A549 (cell line): ENCODE data around the gene NRDE2. TPM values are rescaled to one million over a fixed set of nuclear protein-coding genes. Genes with fewer than 3 reads are reported as not detected.

ENCODE experiments used
- ATAC-seq, 2 experiments: fragments of 200-7000 bp in 1 of 2; fragments of >200 bp in 1 of 2; cut with Nextera tagmentation in 1 of 2; cut with Tn5 transposase in 1 of 2; 3 replicates each; pipeline versions ENCODE4 v1.8.0 to v1.9.1; 2018 to 2020; ENCODE audit warnings: mild to moderate bottlenecking in 1 of 2, moderate library complexity in 1 of 2
- CTCF ChIA-PET: fragments of 300-600 bp; sonication (Branson Sonifier 250); formaldehyde crosslinking; extraction: SDS; loops from one replicate; lab custom pipeline; 2021; ENCODE audit warnings: antibody characterized with exemption, inconsistent platforms; lab: Yijun Ruan, JAX
- POLR2A ChIA-PET: fragments of 350-600 bp; formaldehyde crosslinking; extraction: SDS; loops from one replicate; lab custom pipeline; 2021; ENCODE audit warnings: antibody characterized with exemption, inconsistent platforms; lab: Yijun Ruan, JAX
- DNase-seq, 2 experiments: peaks; one replicate each; pipeline versions ENCODE4 v3.0.0 to v3.0.0-alpha.2; 2011 to 2016; ENCODE audit warnings: low read depth in 1 of 2, low spot score in 1 of 2
- FAIRE-seq: peaks from 2 replicates; lab custom pipeline; 2011; peaks lifted over from hg19 to GRCh38; lab: Jason Lieb, UNC
- H3K27ac ChIP-seq, 2 experiments: fragments of >200 bp; sonication (Bioruptor Twin); formaldehyde crosslinking; 3 replicates each; pipeline ENCODE4 v1.5.1; 2016 to 2017
- H3K4me1 ChIP-seq: fragments of >200 bp; sonication (Bioruptor Twin); formaldehyde crosslinking; 3 replicates; pipeline ENCODE4 v1.6.1; 2016
- H3K4me2 ChIP-seq: fragments of >200 bp; sonication (Bioruptor Twin); formaldehyde crosslinking; 3 replicates; pipeline ENCODE4 v1.6.1; 2016
- H3K4me3 ChIP-seq: fragments of >200 bp; sonication (Bioruptor Twin); formaldehyde crosslinking; 3 replicates; pipeline ENCODE4 v1.5.1; 2016
- H3K9me3 ChIP-seq: fragments of >200 bp; sonication (Bioruptor Twin); formaldehyde crosslinking; 3 replicates; pipeline ENCODE4 v1.6.1; 2016
- CBX2 ChIP-seq: fragments of 200-600 bp; sonication (generic); IDR thresholded peaks from 2 replicates; pipeline ENCODE4 v1.6.1; 2016; ENCODE audit warnings: low read depth, mild to moderate bottlenecking, borderline replicate concordance
- CEBPB ChIP-seq, 2 experiments: fragments of >200 bp in 1 of 2; sonication (Bioruptor Twin) in 1 of 2; formaldehyde crosslinking in 1 of 2; IDR thresholded peaks; 2 replicates each; pipeline ENCODE4 v1.6.1; 2012 to 2016
- CHD2 ChIP-seq: fragments of 150-350 bp; IDR thresholded peaks from 2 replicates; pipeline ENCODE4 v1.6.1; 2014; ENCODE audit warnings: low read length; ENCODE audit not compliant: partially characterized antibody
- CTCF ChIP-seq: fragments of >200 bp; sonication (Bioruptor Twin); formaldehyde crosslinking; IDR thresholded peaks from 3 replicates; pipeline ENCODE4 v1.5.1; 2016
- E2F6 ChIP-seq: IDR thresholded peaks from 2 replicates; pipeline ENCODE4 v1.6.1; 2012; ENCODE audit warnings: low read depth, borderline replicate concordance
- EHF ChIP-seq: fragments of 250-450 bp; sonication (Bioruptor Pico); IDR thresholded peaks from 2 replicates; pipeline ENCODE4 v1.5.0; 2020; ENCODE audit warnings: mild to moderate bottlenecking
- FOSL2 ChIP-seq, 2 experiments: fragments of 450-650 bp in 1 of 2; fragments of >200 bp in 1 of 2; sonication (Bioruptor Twin) in 1 of 2; formaldehyde crosslinking; IDR thresholded peaks; 2 replicates each; pipeline versions ENCODE4 v1.5.0 to v1.6.1; 2016 to 2020; ENCODE audit warnings: mild to moderate bottlenecking in 1 of 2, moderate library complexity in 1 of 2
- HES2 ChIP-seq: fragments of >200 bp; sonication (Bioruptor Twin); formaldehyde crosslinking; IDR thresholded peaks from 2 replicates; pipeline ENCODE4 v1.6.1; 2016
- HMGXB4 ChIP-seq: fragments of 250-450 bp; sonication (Bioruptor Pico); IDR thresholded peaks from 2 replicates; pipeline ENCODE4 v1.5.0; 2021; ENCODE audit warnings: mild to moderate bottlenecking, moderate library complexity, borderline replicate concordance
- JUNB ChIP-seq: fragments of >200 bp; sonication (Bioruptor Twin); formaldehyde crosslinking; IDR thresholded peaks from 2 replicates; pipeline ENCODE4 v1.6.1; 2016
- MAFK ChIP-seq: fragments of 450-650 bp; IDR thresholded peaks from 2 replicates; pipeline ENCODE4 v1.6.1; 2014; ENCODE audit not compliant: partially characterized antibody
- MAX ChIP-seq: IDR thresholded peaks from 2 replicates; pipeline ENCODE4 v1.6.1; 2012
- MAZ ChIP-seq: fragments of 150-350 bp; IDR thresholded peaks from 2 replicates; pipeline ENCODE4 v1.6.1; 2014; ENCODE audit warnings: antibody characterized with exemption, low read depth, low read length, borderline replicate concordance
- NFE2L2 ChIP-seq: fragments of 150-350 bp; conservative IDR thresholded peaks from 2 replicates; pipeline ENCODE4 v1.6.1; 2014; ENCODE audit warnings: low read length
- NPAS2 ChIP-seq: fragments of 250-450 bp; sonication (Bioruptor Pico); IDR thresholded peaks from 2 replicates; pipeline ENCODE4 v1.8.0; 2022; ENCODE audit warnings: mild to moderate bottlenecking, moderate library complexity, borderline replicate concordance
- PHF8 ChIP-seq: fragments of 200-600 bp; sonication (generic); IDR thresholded peaks from 2 replicates; pipeline ENCODE4 v1.6.1; 2016; ENCODE audit warnings: low read depth, mild to moderate bottlenecking, antibody characterized with exemption, moderate library complexity, borderline replicate concordance
- POLR2A ChIP-seq: IDR thresholded peaks from 2 replicates; pipeline ENCODE4 v1.6.1; 2012; ENCODE audit warnings: mild to moderate bottlenecking, low read length
- RAD21 ChIP-seq, 2 experiments: fragments of >200 bp in 1 of 2; sonication (Bioruptor Twin) in 1 of 2; formaldehyde crosslinking in 1 of 2; IDR thresholded peaks in 1 of 2; conservative IDR thresholded peaks in 1 of 2; 2 replicates in 1 of 2; 3 replicates in 1 of 2; pipeline ENCODE4 v1.6.1; 2012 to 2018; ENCODE audit warnings: inconsistent platforms in 1 of 2
- RARB ChIP-seq: fragments of 250-450 bp; sonication (Bioruptor Pico); IDR thresholded peaks from 2 replicates; pipeline ENCODE4 v1.8.0; 2021; ENCODE audit warnings: mild to moderate bottlenecking, moderate library complexity
- REST ChIP-seq: fragments of 200-600 bp; sonication (generic); IDR thresholded peaks from 2 replicates; pipeline ENCODE4 v1.6.1; 2016; ENCODE audit warnings: antibody characterized with exemption, mild to moderate bottlenecking, moderate library complexity
- SMC3 ChIP-seq: fragments of >200 bp; sonication (Bioruptor Twin); formaldehyde crosslinking; IDR thresholded peaks from 3 replicates; pipeline ENCODE4 v1.6.1; 2018; ENCODE audit warnings: inconsistent platforms
- TFCP2L1 ChIP-seq: fragments of 250-450 bp; sonication (Bioruptor Pico); IDR thresholded peaks from 2 replicates; pipeline ENCODE4 v1.5.0; 2021; ENCODE audit warnings: mild to moderate bottlenecking
- TP53 ChIP-seq: fragments of 250-450 bp; sonication (Bioruptor Pico); IDR thresholded peaks from 2 replicates; pipeline ENCODE4 v1.5.0; 2021; ENCODE audit warnings: mild to moderate bottlenecking, moderate library complexity
- ZC3H11A ChIP-seq: fragments of 450-650 bp; IDR thresholded peaks from 2 replicates; pipeline ENCODE4 v1.6.1; 2014; ENCODE audit warnings: antibody characterized with exemption, mild to moderate bottlenecking
- ZSCAN20 ChIP-seq: fragments of 250-450 bp; sonication (Bioruptor Pico); IDR thresholded peaks from 2 replicates; pipeline ENCODE4 v1.8.0; 2022; ENCODE audit warnings: mild to moderate bottlenecking, moderate library complexity
- WGBS: methylation state at CpG from one replicate; pipeline ENCODE4 v1.1.6; 2017; ENCODE audit errors: missing lambda C conversion rate; 5-methylcytosine and 5-hydroxymethylcytosine counted together
- polyA plus RNA-seq, 4 experiments: library from polyadenylated mRNA; depleted of rRNA in 3 of 4; stranded (reverse); fragments of >200 nt; fragmentation: RNase III in 1 of 4; extraction: RNeasy Plus Mini Kit Qiagen cat#74134 plus additional on column Dnase treatment in 1 of 4; gene quantifications; 2 replicates in 3 of 4; 3 replicates in 1 of 4; pipeline ENCODE4 v1.2.3, GENCODE V29; 2011 to 2017

The NRDE2 gene
- polyA plus RNA-seq, 2 of the 4 experiments (the other 2 are of a cell fraction), result 11.6 to 12.7 TPM

GRCh38 chr14:90242444-90242843 is 89.3 kb downstream of the NRDE2 start (continued):
- TF ChIP-seq HMGXB4 (CRISPR knock-in tag), result no peak
- TF ChIP-seq REST, result no peak

- no peak for FAIRE-seq
- CTCF ChIA-PET, result interaction anchor here (0.5 to 11.0 kb wide), 2 partner anchors 120 to 266 kb away, joined by 4 to 188 read pairs; no protein-coding TSS in a partner anchor
- H3K27ac ChIP-seq, result no peak overlapping the region
- POLR2A ChIA-PET, result no interaction called here
- H3K4me2 ChIP-seq, result no peak overlapping the region
- TF ChIP-seq TP53 (CRISPR knock-in tag), result no peak
- no peak for TF ChIP-seq CHD2
- TF ChIP-seq RARB (CRISPR knock-in tag), result no peak
- TF ChIP-seq ZC3H11A, result no peak
- no peak for TF ChIP-seq FOSL2 (IDR thresholded peaks at IDR 0.05)
- TF ChIP-seq FOSL2 (CRISPR knock-in tag; IDR thresholded peaks at IDR 0.05), result peak; percentile 70; the same call in 1 of the 2 replicates
- WGBS, result 28% methylated on average over 3 of the region's 3 CpGs
- peaks cover 51% of the 10 kb centered on the region for H3K9me3 ChIP-seq
- H3K4me3 ChIP-seq, result no peak overlapping the region
- ATAC-seq, result no peak
- no peaks in the 10 kb centered on the region for H3K4me1 ChIP-seq
- DNase-seq, result peak in 1 of 2 experiments; percentile 35
Observed at GRCh38 chr14:90239139-90239538, 92.6 kb downstream of the NRDE2 start.

- CTCF ChIA-PET, result interaction anchor here (0.6 to 11.0 kb wide), 38 partner anchors 8 to 302 kb away, joined by 3 to 188 read pairs (median 4); partner anchors contain the start of genes PSMC1 and TDP1
- ATAC-seq (peak; percentile 89 to 95), DNase-seq (peak; percentile 65 to 76), FAIRE-seq (no peak)
- Histone ChIP-seq H3K9me3 (peaks cover 36% of the 10 kb centered on the region), H3K27ac (no peak overlapping the region), H3K4me3 (no peak overlapping the region), H3K4me2 (peak overlapping the region; percentile 44; the same call in 2 of the 3 replicates), H3K4me1 (no peaks in the 10 kb centered on the region)
- WGBS, result 2% methylated on average over 25 of the region's 25 CpGs
- POLR2A ChIA-PET, result no interaction called here
- TF ChIP-seq ZSCAN20 (CRISPR knock-in tag) (no peak), NPAS2 (CRISPR knock-in tag) (no peak), JUNB (no peak), TFCP2L1 (CRISPR knock-in tag) (no peak), TP53 (CRISPR knock-in tag) (no peak), POLR2A (no peak), CBX2 (no peak), SMC3 (peak; percentile 81), MAX (peak; percentile 86), RAD21 (conservative IDR thresholded peaks at IDR 0.05 in 1 of 2, IDR thresholded peaks at IDR 0.05 in 1 of 2) (peak; percentile 83 to 89), CEBPB (IDR thresholded peaks at IDR 0.05) (no peak), NFE2L2 (no peak), MAZ (no peak), PHF8 (no peak), E2F6 (peak; percentile 72; the same call in 1 of the 2 replicates), CTCF (peak; percentile 83), HES2 (no peak), EHF (CRISPR knock-in tag) (no peak), MAFK (no peak)
Observed at GRCh38 chr14:90235179-90235976, 96.4 kb downstream of the NRDE2 start.
